ELF-1 (cell line): ENCODE results near the gene LPAR4.
"Not testable (repeated sequence)": the region's sequence is repeated elsewhere in the genome, so short reads cannot be mapped to it uniquely, and the experiment has no call there.

ENCODE experiments used
- DNase-seq: peaks from one replicate; pipeline ENCODE4 v3.0.0-alpha.2; 2016; ENCODE audit warnings: low read depth, low spot score

The LPAR4 gene, protein sequence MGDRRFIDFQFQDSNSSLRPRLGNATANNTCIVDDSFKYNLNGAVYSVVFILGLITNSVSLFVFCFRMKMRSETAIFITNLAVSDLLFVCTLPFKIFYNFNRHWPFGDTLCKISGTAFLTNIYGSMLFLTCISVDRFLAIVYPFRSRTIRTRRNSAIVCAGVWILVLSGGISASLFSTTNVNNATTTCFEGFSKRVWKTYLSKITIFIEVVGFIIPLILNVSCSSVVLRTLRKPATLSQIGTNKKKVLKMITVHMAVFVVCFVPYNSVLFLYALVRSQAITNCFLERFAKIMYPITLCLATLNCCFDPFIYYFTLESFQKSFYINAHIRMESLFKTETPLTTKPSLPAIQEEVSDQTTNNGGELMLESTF

DNA sequence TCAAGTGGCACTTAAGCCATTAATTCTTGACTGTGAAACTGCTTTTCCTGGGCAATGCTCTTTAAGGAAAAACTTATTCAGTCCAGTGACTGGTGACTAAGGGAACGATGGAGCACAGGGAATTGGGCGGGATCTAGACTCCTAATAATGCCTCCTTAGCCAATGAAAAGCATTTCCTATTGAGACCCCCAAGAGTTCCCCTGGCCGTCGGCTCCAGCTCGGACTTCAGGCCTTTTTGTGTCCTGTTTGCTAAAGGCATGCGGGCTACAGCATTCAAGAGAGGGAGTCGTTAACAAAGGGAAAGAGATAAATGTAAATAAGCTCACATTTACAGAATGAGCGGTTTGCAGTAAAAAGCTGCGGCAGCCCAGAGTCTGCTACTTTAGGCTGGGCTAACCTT is at the start of gene LPAR4:
LPAR4 (plus strand) TSS at position 232 of the 400 bp plus-strand sequence. CDS start 7,150 bp downstream, outside the sequence.
- DNase-seq = peak; percentile 81

DNA sequence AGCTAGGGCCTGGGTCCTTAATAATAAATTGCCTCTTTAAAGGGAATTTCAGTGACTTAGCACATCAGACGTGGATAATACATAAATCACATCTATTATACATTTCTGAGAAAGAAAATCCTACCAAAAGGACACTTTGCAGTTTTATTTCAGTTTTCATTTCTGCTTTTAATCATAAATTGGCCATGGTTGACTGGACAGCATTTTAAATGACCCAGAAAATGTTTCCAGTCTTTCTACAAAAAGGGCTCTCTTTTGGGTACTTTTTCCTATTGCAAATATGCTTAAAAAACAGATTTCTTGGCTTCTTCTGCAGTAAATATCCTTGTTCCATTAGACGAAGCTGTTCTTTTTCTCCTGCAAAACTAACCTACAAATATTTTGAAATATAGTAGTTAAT is 41.4 kb upstream of the LPAR4 start:
- no peak for DNase-seq

DNA sequence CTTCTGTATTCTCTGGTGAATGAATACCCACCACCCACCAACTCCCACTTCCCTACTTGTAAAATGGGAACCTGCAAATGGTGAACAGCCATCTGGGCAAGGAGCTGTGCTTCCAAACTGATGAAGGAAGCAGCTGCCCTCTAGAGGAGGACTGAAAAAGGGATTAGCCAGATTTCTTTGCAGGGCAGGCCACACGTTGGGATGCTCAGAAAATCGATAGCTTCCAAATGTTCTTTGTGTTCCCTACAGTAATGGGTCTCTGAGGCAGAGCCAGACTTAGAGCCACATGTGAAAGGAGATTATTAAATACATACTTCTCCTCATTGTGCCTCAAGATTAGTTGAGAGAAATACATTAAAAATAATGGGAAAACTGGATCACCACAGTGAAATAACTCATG is 39.3 kb upstream of the LPAR4 start:
- peak; percentile 47 for DNase-seq

DNA sequence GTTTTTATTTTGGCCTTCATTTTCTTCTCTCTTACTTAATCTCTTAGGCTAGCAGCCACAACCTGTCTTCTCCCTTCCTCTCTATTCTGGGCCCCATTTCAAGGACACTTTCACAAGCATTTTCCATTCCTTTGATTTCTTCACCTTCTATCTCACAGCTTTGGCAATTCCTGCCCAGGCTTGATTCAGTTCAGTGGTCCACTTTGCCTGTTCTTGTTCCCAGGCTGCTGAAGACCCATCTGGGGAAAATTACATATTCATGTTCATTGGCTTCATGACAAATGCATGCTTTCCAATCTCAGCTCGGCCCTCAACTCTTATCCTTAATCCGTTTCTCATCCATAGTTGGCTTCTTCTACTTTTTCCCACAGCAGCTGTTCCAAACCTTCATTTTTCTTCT is 38.7 kb upstream of the LPAR4 start:
- no peak for DNase-seq

DNA sequence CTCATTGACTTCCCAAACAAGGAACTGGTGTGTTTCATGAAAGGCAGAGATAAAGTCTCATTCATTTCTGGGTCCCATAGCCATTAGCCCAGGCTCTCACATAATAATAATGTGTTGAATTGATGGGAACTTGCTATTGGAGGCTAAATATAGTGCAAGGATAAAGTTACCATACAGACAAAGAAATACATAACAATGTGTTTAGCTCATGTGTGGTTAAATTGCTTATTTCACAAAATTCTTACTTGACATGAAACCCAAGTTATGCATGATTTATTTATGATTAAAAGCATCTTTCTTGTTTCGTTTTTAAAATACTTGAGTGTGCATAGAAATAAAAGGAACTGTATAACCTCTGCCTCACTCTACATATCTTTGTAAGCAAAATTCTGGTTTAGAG is 37.3 kb upstream of the LPAR4 start:
- DNase-seq = no peak

DNA sequence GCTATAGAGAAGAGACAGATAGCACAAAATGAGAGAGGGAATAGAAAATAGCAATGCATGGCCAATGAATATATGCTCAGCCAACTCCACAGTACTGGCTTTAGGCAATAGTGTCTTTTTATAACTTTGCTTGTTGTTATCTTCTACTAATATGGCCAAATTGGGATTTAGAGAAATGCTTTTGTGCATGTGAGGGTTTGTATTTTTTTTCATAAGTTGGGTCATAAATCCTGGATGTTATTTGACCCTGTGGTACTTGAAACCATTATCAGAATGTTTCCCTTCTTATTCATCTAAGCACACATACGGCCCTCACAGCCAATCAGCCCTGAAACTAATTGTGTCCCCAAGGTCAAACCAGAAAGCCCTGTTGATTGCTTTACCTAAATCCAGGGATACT is 35.2 kb upstream of the LPAR4 start:
- no peak for DNase-seq

DNA sequence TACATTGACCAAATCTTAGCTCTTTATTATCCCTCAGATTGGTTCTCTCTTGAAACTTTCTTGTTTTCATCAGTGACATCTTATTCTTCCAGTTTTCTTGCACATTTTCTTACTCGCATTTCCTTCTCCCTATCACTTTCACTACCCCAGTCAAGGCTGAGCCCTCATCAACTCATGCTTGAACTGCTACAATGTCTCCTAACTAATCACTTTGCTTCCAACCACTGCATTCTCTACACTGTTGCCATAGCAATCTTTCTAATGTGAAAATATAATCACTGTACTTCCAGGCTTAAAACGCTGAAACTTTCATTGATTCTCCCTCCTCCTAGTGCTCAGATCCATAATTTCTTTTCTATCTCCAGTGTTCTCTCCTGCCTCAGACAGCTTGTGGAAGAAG is 22.2 kb upstream of the LPAR4 start:
- DNase-seq = no peak

DNA sequence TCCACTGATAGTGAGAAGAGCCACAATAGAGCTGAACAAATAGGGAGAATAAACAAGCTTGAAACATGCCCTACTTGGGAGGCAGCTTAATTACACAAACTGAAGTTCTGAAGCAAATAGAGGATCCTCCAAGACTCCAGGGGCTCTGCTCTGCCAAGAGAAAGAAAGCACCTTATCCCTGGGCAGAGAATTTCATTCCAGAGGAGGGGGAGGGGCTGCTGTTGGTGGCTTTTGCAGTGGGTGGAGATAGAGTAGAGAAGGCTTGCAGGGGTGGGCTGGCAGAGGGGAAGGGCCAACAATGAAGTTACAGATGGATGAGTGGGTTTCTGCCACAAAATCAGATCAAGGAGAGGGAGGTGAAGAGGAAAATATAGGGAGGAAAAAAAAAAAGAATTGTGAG is 1.0 kb upstream of the LPAR4 start:
- DNase-seq = peak; percentile 66

DNA sequence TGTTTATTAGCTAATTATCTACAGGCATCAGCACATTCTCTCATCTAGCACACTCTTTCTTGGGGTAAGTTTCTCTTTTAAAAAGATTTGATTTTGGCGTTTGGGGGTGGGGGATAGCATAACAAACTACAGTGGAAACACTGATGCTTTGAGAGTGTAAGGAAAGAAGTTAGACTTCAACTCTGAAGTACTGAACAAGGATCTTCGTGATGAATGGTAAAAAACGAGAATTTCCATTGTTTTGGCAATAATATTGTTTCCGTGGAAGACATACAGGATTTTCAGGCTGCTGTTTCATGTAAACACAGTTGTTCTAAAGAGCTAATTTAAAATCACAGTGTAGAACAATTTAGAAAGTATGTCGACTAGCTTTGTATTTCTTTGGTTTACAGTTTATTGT is 451 bp downstream of the LPAR4 start:
- no peak for DNase-seq

DNA sequence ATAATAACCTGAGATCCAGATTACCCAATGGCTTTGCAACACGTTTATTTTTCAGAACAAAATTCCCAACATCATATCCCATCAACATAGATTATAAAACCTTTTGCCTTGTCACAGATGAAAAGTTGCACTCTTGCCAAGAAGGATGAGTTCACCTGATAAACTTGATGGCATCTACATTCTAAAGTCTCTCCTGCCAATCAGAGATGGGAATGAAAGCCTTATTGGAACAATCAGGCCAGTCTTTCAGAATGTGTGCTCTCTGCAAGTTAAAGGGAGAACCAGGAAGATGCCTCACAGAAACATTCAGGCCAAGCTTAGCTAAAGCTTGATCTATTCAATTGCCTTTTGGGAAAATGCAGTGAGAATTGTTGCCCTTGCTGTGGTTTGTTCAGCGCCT is 1.3 kb downstream of the LPAR4 start:
- DNase-seq = no peak

DNA sequence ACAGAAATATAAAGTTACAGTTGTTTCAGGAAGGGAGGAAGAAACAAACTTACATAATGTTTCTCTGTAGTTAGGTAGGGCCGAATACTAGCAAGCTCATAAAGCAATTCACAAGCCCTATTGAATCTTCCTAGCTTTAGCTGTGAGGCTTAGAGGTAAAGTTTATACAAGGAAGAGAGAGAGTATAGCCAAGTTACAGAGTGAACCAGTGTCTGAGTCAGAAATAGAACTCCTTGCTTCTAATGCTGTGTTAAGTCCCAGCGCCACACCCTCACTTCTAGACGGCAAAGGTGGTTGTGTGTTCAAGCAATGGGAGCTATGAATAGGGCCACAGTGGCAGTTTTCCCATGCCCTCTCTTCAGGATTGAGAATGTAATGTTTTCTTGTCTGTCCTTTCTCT is 6.1 kb downstream of the LPAR4 start:
- no peak for DNase-seq

DNA sequence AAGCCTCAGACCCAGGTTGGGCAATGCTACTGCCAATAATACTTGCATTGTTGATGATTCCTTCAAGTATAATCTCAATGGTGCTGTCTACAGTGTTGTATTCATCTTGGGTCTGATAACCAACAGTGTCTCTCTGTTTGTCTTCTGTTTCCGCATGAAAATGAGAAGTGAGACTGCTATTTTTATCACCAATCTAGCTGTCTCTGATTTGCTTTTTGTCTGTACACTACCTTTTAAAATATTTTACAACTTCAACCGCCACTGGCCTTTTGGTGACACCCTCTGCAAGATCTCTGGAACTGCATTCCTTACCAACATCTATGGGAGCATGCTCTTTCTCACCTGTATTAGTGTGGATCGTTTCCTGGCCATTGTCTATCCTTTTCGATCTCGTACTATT is 7.4 kb downstream of the LPAR4 start:
- DNase-seq = no peak

DNA sequence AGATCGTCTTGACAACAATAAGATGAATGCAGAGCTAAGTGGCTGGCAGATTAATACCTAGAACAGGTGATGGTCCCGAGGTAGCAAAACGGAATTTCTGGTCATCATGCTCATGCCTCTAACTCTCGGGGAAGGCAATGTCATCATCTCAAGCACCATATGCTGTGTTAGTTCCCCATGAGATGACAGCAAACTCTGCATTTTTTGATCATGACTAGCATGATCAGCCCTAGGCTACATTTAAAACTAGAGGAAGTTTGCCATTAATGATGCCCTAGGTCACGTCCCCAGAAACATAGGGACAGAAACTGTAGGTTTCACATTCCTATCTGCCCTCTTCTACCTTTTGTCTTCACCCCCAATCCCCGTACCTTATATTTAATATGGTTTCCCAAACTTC is 11.6 kb downstream of the LPAR4 start:
- no peak for DNase-seq

DNA sequence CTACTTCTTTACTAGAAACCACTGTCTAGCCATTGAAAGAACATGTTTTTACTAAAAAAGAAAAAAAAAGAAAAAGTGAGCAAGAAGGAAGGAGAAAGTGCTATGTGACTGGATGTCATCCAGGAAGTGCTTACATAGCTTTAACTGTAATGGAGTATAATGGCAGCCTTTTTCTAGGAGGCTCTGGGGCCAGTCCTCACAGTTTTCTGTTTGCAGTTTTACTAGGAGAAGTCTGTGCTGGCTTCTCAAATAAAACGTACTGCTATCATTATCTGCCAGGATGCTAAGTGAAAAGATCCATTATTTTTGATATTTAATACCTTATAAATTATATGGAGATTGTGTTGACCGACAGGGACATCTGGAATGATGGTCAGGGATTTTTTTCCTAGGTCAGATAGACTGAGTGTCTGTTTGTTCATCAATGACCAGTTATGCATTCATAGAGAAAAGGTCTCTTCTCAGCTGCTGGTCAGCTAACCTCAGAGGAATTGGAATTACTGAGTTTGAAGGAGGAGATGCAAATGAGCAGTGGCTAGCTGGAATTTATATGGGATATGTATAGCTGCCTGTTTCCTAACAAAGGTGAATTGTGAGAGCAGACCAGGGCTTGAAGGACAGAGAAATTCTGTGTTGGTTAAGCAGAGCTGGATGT is 21.7 kb downstream of the LPAR4 start:
- DNase-seq = no peak

DNA sequence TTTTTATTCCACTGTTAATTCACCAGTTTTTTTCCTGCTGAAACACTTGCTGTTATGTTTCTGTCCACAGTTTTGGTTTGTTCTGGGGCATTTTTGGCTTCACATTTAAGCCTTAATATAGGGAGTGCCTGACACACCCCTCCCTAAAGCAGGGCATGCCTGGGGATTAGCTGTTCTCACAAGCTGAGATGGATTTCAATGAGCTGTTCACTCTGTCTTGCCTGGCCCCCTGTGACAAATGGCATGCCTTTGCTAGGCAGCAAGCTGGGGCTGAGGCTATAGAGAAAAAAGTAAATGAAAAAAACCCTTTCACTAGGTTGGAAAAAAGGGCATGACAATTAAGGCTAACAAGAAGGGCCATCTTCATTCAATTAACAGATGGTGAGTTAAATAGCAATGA is 22.4 kb downstream of the LPAR4 start:
- DNase-seq = peak; percentile 10

DNA sequence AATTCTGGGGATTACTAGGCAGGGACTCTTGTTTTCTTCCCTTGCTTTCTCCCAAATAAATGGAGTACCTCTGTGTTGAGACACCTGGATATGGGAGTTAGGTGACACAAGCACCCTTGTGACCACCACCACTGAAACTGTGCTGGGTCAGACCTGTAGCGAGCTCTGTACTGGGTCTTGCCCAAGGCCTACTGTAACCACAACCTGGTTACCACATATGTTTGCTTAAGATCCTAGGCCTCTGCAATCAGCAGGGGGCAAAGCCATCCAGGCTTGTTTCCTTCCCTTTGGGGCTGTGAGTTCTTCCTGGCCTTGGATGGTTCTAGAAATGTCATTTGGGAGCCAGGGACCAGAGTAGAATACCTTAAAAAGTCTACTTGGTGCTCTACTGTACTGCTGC is 49.4 kb downstream of the LPAR4 start:
- DNase-seq = no peak

DNA sequence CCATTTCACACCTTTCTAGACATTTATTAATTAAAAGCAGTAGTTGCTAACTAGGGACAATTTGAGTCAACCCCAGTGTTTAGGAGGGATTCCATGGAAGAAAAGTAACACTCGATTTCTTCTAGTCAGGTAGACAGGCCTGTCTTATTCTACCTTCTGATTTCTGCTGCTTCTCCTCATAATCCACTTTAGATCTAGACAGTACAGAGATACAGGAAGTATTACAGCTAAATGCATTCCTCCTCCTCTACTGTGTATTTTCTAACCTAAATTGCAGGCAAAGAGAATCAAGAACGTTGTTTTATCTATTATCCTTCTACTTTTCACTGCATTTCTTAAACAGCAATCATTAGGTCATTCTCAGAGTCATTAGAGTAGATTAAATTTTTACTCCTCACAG is 52.6 kb downstream of the LPAR4 start:
- no peak for DNase-seq

DNA sequence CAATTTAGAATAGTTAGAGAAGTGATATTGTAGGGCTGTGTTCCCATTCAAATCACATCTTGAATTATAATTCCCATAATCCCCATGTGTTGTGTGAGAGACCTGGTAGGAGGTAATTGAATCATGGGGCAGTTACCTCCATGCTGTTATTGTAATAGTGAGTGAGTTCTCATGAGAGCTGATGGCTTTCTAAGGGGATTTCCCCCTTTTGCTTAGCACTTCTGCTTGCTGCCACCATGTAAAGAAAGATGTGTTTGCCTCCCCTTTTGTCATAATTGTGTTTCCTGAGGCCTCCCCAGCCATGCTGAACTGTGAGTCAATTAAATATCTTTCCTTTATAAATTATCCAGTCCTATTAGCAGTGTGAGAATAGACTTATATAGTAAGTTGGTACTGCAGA is 53.2 kb downstream of the LPAR4 start:
- no peak for DNase-seq

DNA sequence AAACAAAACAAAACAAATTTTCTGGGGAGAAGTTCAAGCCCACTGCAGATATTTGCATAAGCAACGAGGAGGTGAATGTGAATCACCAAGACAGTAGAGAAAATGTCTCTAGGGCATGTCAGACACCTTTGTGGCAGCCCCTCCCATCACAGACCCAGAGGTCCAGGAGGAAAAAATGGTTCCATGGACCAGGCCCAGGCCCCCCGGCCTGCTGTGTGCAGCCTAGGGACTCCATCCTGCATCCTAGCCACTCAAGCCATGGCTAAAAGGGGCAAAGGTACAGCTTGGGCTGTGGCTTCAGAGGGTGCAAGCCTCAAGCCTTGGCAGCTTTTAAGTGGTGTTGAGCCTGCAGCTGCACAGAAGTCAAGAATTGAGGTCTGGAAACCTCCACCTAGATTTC is 54.0 kb downstream of the LPAR4 start:
- no peak for DNase-seq

DNA sequence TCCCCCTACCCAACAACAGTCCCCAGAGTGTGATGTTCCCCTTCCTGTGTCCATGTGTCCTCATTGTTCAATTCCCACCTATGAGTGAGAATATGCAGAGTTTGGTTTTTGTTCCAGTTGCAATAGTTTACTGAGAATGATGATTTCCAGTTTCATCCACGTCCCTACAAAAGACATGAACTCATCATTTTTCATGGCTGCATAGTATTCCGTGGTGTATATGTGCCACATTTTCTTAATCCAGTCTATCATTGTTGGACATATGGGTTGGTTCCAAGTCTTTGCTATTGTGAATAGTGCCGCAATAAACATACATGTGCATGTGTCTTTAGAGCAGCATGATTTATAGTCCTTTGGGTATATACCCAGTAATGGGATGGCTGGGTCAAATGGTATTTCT is 55.0 kb downstream of the LPAR4 start:
- DNase-seq = not testable (repeated sequence)
